GOT3 (cell line): ENCODE data around the gene MYOZ3.

ENCODE experiments used
- DNase-seq: peaks from one replicate; lab custom pipeline; 2025; ENCODE audit warnings: mixed read lengths; lab: John Stamatoyannopoulos, UW

MYOZ3 gene

DNA sequence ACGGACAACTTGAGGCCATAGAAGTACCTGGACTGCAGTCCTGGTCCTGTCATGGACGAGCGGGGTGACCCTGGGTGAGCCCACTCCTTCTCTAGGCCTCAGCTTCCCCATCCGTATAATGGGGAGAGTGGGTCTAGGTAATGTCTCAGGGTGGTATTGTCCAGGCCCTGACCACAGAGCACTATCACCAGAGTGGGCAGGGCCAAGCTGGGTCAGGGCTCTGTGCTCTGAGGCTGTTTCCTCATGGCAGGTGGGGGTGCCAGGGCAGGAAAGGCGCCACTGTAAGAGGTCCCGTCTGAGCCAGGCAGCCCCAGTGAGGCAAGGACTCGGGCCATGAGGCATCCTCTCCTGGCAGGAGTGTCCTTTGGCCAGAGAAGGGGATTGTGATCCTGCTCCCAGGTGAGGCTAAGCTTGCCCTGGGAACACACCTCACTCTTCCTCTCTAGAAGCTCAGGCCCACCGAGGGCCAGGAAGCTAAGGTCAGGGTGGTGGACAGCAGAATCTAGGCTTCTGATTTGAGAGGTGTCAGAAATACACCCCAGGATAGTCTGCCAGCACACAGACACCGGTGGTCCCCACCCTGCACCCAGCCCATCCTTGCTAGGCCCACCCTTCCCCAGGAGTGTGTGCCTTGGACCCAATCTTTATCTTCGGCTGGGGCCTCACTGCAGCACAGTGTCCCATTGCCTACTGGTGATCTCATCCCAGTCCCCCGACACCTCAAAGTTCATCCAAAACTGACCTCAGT is 1.5 kb upstream of the MYOZ3 start:
- DNase-seq: no peak

DNA sequence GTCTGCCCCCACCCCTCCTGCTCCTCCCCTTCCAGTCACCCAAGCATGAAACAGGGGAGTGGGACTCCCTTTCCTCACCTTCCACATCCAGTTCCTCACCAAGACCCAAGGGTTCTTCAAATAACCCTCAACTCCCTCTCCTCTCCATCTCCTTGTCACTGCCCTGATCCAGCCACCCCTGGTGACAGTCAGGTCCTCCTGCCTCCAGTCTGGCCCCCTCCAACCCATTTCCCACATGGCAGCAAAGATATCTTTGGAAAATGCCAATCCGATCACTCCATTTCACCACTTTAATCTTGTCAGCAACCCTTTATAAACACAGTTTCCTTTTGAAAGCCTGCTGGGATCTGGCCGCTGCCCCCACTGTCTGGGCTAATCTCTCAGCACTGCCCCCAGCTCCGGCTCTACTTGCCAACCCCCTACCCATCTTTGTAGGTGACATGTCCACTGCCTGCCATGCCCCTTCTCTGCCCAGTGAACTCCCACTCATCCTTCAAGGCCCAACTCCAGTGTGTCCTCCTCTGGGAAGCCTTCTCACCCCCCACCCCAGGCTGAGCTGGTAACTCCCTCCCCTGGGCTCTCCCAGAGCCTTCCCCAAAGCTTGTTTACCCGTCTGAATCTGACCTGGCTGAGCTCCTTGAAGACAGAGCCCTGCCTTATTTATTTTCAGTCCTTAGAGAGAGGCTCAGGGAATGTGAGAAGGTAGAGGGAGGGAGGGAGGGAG is 781 bp upstream of the MYOZ3 start:
- DNase-seq: no peak

GRCh38 chr5:150661821-150662596 is 958 bp downstream of the MYOZ3 start:
- DNase-seq: no peak

DNA sequence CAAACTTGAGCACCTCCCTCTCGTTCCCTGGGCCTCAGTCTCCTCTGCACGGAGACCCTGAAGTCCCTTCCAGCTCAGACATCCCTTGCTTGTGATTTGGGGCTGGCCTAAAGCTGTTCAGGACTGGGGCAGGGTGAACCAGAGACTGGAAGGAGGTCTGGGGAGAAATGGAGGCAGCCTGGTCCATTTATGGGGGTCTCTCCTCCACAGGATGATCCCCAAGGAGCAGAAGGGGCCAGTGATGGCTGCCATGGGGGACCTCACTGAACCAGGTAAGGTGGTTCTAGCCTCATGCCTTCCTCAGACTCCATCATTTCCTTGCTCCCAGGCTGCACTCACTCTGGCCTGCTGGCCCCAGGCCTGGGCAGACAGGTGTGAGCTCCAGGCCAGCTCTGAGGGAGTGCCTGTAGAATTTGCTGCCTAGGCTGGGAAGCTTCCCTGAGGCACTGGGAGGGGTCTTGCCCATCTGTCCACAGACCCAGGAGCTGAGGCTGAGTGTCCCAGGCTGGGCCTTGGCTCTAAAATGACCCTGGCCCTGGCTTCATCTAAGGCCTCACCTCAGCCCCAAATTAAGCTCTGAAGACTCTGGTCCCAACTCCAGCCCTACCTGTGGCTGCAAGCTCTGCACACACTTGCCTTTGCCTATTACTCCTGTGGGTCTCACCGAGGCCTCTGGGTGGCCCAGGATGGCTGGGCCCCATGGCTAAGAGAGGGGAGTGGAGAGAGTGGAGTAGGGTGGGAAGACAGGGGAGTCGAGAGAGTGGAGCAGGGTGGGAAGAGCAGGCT is 1.9 kb downstream of the MYOZ3 start:
- no peak for DNase-seq

DNA sequence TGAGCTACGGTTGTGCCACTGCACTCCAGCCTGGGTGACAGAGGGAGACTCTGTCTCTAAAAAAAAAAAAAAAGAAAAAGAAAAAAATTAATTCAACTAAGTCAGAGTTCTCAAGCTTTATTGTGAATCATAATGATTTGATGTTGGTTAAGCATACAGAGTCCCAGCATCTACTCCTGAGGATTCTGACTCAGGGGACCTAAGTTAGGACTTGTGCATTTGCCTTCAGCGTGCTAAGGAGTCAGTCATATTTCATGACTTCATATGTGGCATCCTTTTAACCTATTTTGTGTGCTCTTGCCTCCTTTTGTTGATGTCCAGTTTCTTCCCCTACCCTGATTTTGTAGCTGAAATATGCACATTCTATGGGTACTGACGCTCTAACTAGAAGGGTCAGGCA is 2.9 kb downstream of the MYOZ3 start:
- DNase-seq: no peak

- DNase-seq: no peak
Observed at GRCh38 chr5:150665044-150665443, 4.0 kb downstream of the MYOZ3 start.

DNA sequence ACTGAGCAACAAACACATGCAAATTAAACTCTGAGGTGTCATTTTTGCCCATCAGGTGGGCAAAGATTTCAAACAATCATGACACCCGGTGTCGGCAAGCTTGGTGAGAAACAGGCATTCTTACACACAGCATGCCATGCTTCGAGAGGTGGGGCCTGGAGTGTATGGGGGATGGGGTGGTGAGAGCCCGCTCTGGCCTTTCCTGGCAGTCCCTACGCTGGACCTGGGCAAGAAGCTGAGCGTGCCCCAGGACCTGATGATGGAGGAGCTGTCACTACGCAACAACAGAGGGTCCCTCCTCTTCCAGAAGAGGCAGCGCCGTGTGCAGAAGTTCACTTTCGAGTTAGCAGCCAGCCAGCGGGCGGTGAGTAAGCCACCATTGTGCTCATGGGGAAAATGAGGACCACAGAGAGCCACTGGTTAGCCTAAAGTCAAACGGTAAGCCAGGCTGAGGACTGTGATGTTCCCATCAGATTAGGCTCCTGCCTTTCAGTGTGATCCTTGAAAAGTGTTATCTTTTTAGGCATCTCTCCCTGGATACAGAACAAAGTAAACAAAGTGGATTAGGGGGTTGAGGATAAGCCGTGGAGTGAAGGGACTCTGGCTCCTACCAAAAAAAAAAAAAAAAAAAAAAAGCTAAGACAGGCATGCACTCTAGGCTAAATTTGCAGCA is 9.4 kb downstream of the MYOZ3 start:
- DNase-seq: no peak

GRCh38 chr5:150670948-150671310 is 9.9 kb downstream of the MYOZ3 start:
- DNase-seq: no peak

- no peak for DNase-seq
Observed at GRCh38 chr5:150671509-150672236, 10.6 kb downstream of the MYOZ3 start.

DNA sequence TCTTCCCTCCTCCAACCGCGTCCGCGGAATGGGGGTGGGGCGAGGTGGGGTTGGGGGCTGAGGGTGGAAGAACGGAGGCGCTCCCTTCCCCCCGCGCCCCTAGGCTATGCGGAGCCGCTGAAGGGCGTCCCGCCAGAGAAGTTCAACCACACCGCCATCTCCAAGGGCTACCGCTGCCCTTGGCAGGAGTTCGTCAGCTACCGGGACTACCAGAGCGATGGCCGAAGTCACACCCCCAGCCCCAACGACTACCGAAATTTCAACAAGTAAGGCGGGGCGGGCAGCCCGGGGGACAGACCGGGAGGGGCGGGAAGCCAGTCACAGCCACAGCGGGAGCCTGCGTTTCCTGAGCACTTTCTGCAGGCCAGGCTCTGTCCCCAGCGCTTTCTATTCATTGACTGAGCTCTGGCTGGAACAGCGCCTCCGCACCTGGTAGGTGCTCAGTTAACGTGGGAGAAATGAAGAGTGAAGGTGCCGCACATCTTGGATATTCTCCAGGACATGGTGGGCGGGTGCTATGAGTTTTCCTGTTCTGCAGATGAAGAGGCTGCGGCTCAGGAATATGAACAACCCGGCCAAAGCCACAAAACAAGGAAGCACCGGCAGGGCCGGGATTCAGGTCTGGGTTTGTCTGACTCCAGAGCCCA is 11.3 kb downstream of the MYOZ3 start:
- no peak for DNase-seq

DNA sequence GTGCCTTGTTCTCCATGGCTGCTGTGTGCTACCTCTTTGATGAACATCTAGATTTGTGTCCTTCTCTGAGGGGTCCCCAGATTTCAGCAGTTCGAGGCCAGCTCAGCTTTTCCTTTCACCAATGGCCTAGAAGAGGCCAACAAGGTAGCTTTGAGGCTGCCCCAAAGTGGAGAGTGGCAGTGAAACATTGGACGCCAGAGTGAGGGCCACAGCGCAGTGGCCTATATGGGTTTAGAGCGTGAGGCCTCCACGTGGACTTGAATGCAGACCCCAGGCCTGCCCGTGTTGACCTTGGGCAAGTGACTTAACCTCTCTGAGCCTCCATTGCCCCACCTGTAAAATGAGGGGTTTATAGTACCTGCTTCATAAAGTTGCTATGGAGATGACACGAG is 11.8 kb downstream of the MYOZ3 start:
- DNase-seq: no peak

- DNase-seq: no peak
Observed at GRCh38 chr5:150674341-150674821, 13.3 kb downstream of the MYOZ3 start.

- no peak for DNase-seq
Observed at GRCh38 chr5:150675069-150675468, 14.0 kb downstream of the MYOZ3 start.

DNA sequence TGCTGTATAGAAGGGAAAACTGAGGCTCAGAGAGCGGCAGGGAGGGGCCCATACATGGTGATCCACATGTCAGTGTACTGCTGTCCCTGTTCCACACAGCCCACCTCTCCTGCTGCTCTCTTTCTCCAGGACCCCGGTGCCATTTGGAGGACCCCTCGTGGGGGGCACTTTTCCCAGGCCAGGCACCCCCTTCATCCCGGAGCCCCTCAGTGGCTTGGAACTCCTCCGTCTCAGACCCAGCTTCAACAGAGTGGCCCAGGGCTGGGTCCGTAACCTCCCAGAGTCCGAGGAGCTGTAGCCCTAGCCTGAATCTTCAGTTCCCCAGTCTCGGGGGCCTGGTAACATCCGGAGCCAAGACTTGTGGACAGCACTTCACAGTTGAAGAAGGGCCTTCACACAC is 15.5 kb downstream of the MYOZ3 start:
- no peak for DNase-seq

DNA sequence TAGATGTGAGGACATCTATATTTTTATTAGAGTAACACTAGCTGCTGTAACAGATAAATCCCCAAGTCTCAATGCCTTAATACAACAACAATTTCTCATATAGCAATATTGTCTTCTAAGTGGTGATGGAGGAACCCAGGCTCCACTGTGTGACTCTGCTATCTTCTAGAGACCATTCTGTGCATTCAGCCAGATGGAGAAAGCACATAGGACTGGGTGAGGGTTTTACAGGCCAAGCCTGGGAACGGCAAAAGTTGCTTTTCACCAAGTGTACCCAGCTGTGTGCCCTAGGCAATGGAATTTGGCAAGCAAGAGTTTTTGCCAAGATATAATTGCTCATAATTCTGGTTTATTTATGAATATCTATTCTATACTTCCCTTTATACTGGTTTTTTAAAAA is 28.1 kb downstream of the MYOZ3 start:
- no peak for DNase-seq

DNA sequence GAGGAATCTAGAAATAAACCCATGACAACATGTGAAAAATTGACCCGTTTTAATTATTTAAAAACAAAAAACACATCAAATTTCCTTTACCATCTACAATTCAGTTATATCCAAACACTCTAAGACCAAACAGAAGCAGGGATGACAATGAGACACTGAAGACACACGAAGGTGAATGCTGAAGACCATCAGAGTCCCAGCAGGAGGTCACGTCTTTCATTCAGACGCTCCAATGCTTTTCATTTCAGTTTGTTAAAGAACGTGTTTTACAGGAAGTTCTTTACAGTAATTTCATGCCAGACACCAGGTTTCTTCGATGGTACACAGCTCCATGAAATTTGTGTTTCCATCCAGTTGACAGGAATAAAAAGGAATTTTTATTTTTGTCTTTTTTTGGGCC is 29.7 kb downstream of the MYOZ3 start:
- no peak for DNase-seq

GRCh38 chr5:150692276-150692675 is 31.2 kb downstream of the MYOZ3 start:
- DNase-seq: no peak

- DNase-seq: no peak
Observed at GRCh38 chr5:150694612-150695011, 33.6 kb downstream of the MYOZ3 start.

- no peak for DNase-seq
Observed at GRCh38 chr5:150700246-150700593, 39.2 kb downstream of the MYOZ3 start.
